Lower leg skin (tissue), 4 donors: ENCODE data around the gene BLOC1S4. TPM values are rescaled to one million over a fixed set of nuclear protein-coding genes. Genes with fewer than 3 reads are reported as not detected.

ENCODE experiments used
- DNase-seq, 2 donors: peaks; one replicate each; pipeline ENCODE4 v3.0.0-alpha.2; 2019; ENCODE audit warnings: low spot score in 2 of 2
- H3K4me3 ChIP-seq: fragments of 200-600 bp; sonication (generic); 2 replicates; pipeline ENCODE4 v1.5.1; 2017; ENCODE audit warnings: mild to moderate bottlenecking, low read depth; ENCODE audit not compliant: poor library complexity, severe bottlenecking
- CTCF ChIP-seq, 3 donors: fragments of 450-650 bp; IDR thresholded peaks; one replicate each; pipeline ENCODE4 v1.5.1; 2016; ENCODE audit warnings: antibody characterized with exemption in 3 of 3, mild to moderate bottlenecking in 3 of 3, moderate library complexity in 2 of 3
- POLR2A ChIP-seq, 2 donors: fragments of 450-650 bp; IDR thresholded peaks; one replicate each; pipeline ENCODE4 v1.6.1; 2016 to 2017; ENCODE audit warnings: antibody characterized with exemption in 2 of 2, mild to moderate bottlenecking in 1 of 2, moderate library complexity in 1 of 2
- WGBS, 2 donors: methylation state at CpG; one replicate each; pipeline ENCODE4 v1.1.5; 2018; 5-methylcytosine and 5-hydroxymethylcytosine counted together
- intact Hi-C: fragments of 100-400 bp; cut with DNase I; formaldehyde crosslinking; loops from one replicate; pipeline ENCODE4 v1.15.0; 2023; ENCODE audit warnings: low total_unique reads
- total RNA-seq, 4 donors: library from RNA; depleted of rRNA; stranded (reverse); fragments of >200 nt; gene quantifications; one replicate each; pipeline ENCODE4 v1.1.0, GENCODE V29; 2016

BLOC1S4 gene
- total RNA-seq, 4 donors from 2014 or later: 17.9 to 24.3 (median 22.8) TPM

GRCh38 chr4:6701371-6701770 lies 14.6 kb upstream of the BLOC1S4 start:
- TF ChIP-seq POLR2A (IDR thresholded peaks at IDR 0.05) (no peak), CTCF (IDR thresholded peaks at IDR 0.05) (no peak)

GRCh38 chr4:6702761-6703160 lies 13.2 kb upstream of the BLOC1S4 start:
- TF ChIP-seq POLR2A (IDR thresholded peaks at IDR 0.05): no peak
- TF ChIP-seq CTCF (IDR thresholded peaks at IDR 0.05): no peak
- no peak for DNase-seq
- WGBS, 2 donors: 0% methylated on average over 1 of the region's 1 CpG
- intact Hi-C loops: no loop called here
- H3K4me3 ChIP-seq: no peak overlapping the region

More at GRCh38 chr4:6701371-6701770, 14.6 kb upstream of the BLOC1S4 start:
- DNase-seq: no peak
- 88 to 89% methylated on average over 13 of the region's 13 CpGs for WGBS, 2 donors
- no peak overlapping the region for H3K4me3 ChIP-seq
- intact Hi-C loops: no loop called here

- TF ChIP-seq CTCF (IDR thresholded peaks at IDR 0.05): no peak
- no peak for TF ChIP-seq POLR2A (IDR thresholded peaks at IDR 0.05)
- no peak for DNase-seq
- 53 to 59% methylated on average over 3 of the region's 3 CpGs for WGBS, 2 donors
- intact Hi-C loops: no loop called here
- H3K4me3 ChIP-seq: no peak overlapping the region
Measured at GRCh38 chr4:6703786-6704185, 12.2 kb upstream of the BLOC1S4 start.

GRCh38 chr4:6705646-6706045 lies 10.3 kb upstream of the BLOC1S4 start:
- no peak overlapping the region for H3K4me3 ChIP-seq
- intact Hi-C loops: no loop called here
- WGBS, 2 donors: 80 to 92% methylated on average over 2 of the region's 2 CpGs
- TF ChIP-seq CTCF (IDR thresholded peaks at IDR 0.05) (no peak), POLR2A (IDR thresholded peaks at IDR 0.05) (no peak)
- no peak for DNase-seq

- H3K4me3 ChIP-seq: no peak overlapping the region
- WGBS, 2 donors: 88 to 93% methylated on average over 5 of the region's 5 CpGs
- DNase-seq: no peak
- TF ChIP-seq CTCF (IDR thresholded peaks at IDR 0.05): no peak
- no peak for TF ChIP-seq POLR2A (IDR thresholded peaks at IDR 0.05)
- intact Hi-C loops: no loop called here
Measured at GRCh38 chr4:6706173-6706572, 9.8 kb upstream of the BLOC1S4 start.
